ENCODE measurements around the gene RASL10B.

RASL10B gene

GRCh38 chr17:35740997-35741931 is 9.8 kb downstream of the RASL10B start:
- TF ChIP-seq BHLHE40 (IDR thresholded peaks at IDR 0.05; ENCODE audit: borderline replicate concordance) (no peak), NFRKB (IDR thresholded peaks at IDR 0.05) (no peak), L3MBTL2 (conservative IDR thresholded peaks at IDR 0.05) (no peak), LEF1 (IDR thresholded peaks at IDR 0.05; ENCODE audit: borderline replicate concordance) (no peak), FOXA1 (IDR thresholded peaks at IDR 0.05) (no peak), SUZ12 (IDR thresholded peaks at IDR 0.05) (no peak), SP1 (IDR thresholded peaks at IDR 0.05) (no peak), ARNT (IDR thresholded peaks at IDR 0.05) (no peak), TARDBP (IDR thresholded peaks at IDR 0.05) (no peak), FOXM1 (IDR thresholded peaks at IDR 0.05; ENCODE audit: borderline replicate concordance) (no peak), FOXK2 (IDR thresholded peaks at IDR 0.05) (no peak), ELF4 (IDR thresholded peaks at IDR 0.05) (no peak)
- POLR2A ChIA-PET, result no interaction called here
- CTCF ChIA-PET, result no interaction called here
- no peak for DNase-seq (ENCODE audit: extremely low spot score)

- POLR2A ChIA-PET, result no interaction called here
- CTCF ChIA-PET, result no interaction called here
- no peak for DNase-seq (ENCODE audit: extremely low spot score)
- no peak for TF ChIP-seq TARDBP (IDR thresholded peaks at IDR 0.05)
- no peak for TF ChIP-seq L3MBTL2 (conservative IDR thresholded peaks at IDR 0.05)
- no peak for TF ChIP-seq FOXK2 (IDR thresholded peaks at IDR 0.05)
- no peak for TF ChIP-seq ARNT (IDR thresholded peaks at IDR 0.05)
- TF ChIP-seq FOXM1 (IDR thresholded peaks at IDR 0.05; ENCODE audit: borderline replicate concordance), result no peak
Observed at GRCh38 chr17:35742496-35742895, 11.1 kb downstream of the RASL10B start.

DNA sequence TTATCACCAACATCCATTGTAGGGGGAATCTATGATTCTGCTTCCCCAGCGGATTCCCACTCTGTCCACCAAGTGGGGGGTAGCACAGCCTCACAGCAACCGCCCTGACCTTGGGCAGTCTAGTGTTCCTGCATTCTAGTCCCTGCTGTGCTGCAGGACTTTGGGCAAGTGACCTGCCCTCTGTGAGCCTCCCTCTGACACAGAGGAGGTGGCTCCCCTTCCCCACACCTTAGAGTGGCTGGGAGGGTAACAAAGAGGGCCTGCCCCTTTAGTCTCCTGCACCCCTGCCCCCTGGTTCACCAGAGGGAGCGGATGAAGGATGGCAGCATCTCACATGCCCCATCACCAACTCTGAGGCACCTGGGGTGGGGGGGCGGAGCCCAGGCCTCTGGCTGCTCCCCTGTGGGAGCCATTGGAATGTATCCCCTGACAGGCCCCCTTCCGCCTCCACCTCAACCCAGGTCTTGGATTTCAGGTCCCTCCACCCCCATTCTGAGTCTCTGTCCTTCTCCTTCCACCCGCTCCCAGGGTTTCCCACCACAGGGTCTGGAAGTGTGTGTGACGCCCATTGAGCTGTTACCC is 11.5 kb downstream of the RASL10B start:
- TF ChIP-seq LEF1 (IDR thresholded peaks at IDR 0.05; ENCODE audit: borderline replicate concordance) (no peak), ZNF384 (IDR thresholded peaks at IDR 0.05) (no peak), L3MBTL2 (conservative IDR thresholded peaks at IDR 0.05) (no peak), CTBP1 (IDR thresholded peaks at IDR 0.05; ENCODE audit: borderline replicate concordance) (no peak), BHLHE40 (IDR thresholded peaks at IDR 0.05; ENCODE audit: borderline replicate concordance) (no peak), ARNT (IDR thresholded peaks at IDR 0.05) (no peak), FOXA1 (IDR thresholded peaks at IDR 0.05) (no peak), NFRKB (IDR thresholded peaks at IDR 0.05) (no peak), PKNOX1 (IDR thresholded peaks at IDR 0.05) (no peak), TARDBP (IDR thresholded peaks at IDR 0.05) (no peak), SUZ12 (IDR thresholded peaks at IDR 0.05) (no peak), SP1 (IDR thresholded peaks at IDR 0.05) (no peak), FOXK2 (IDR thresholded peaks at IDR 0.05) (no peak), FOXM1 (IDR thresholded peaks at IDR 0.05; ENCODE audit: borderline replicate concordance) (no peak), HDGF (IDR thresholded peaks at IDR 0.05; ENCODE audit: borderline replicate concordance) (no peak), ELF4 (IDR thresholded peaks at IDR 0.05) (no peak)
- ChIA-PET CTCF (interaction anchor here (2.1 to 2.2 kb wide), 2 partner anchors 21 to 130 kb away, joined by 7 to 9 read pairs; no protein-coding TSS in a partner anchor), POLR2A (no interaction called here)
- no peak for DNase-seq (ENCODE audit: extremely low spot score)

- CTCF ChIA-PET, result interaction anchor here (2.1 to 2.2 kb wide), 2 partner anchors 20 to 131 kb away, joined by 7 to 9 read pairs; no protein-coding TSS in a partner anchor
- TF ChIP-seq BHLHE40 (IDR thresholded peaks at IDR 0.05; ENCODE audit: borderline replicate concordance) (no peak), L3MBTL2 (conservative IDR thresholded peaks at IDR 0.05) (no peak), ELF4 (IDR thresholded peaks at IDR 0.05) (no peak), FOXK2 (IDR thresholded peaks at IDR 0.05) (no peak), NFRKB (IDR thresholded peaks at IDR 0.05) (no peak), HDGF (IDR thresholded peaks at IDR 0.05; ENCODE audit: borderline replicate concordance) (no peak), TARDBP (IDR thresholded peaks at IDR 0.05) (no peak), CTBP1 (IDR thresholded peaks at IDR 0.05; ENCODE audit: borderline replicate concordance) (no peak), FOXM1 (IDR thresholded peaks at IDR 0.05; ENCODE audit: borderline replicate concordance) (no peak)
- no peak for DNase-seq (ENCODE audit: extremely low spot score)
- POLR2A ChIA-PET, result no interaction called here
Observed at GRCh38 chr17:35743626-35744328, 12.3 kb downstream of the RASL10B start.

- CTCF ChIA-PET, result interaction anchor here (2.1 to 2.2 kb wide), 2 partner anchors 19 to 132 kb away, joined by 7 to 9 read pairs; no protein-coding TSS in a partner anchor
- POLR2A ChIA-PET, result interaction anchor here (1.7 kb wide), 1 partner anchor 13 kb away, joined by 4 read pairs; the partner anchor contains the start of gene RASL10B
- TF ChIP-seq LEF1 (IDR thresholded peaks at IDR 0.05; ENCODE audit: borderline replicate concordance), result no peak
- no peak for TF ChIP-seq FOXK2 (IDR thresholded peaks at IDR 0.05)
- no peak for TF ChIP-seq HDGF (IDR thresholded peaks at IDR 0.05; ENCODE audit: borderline replicate concordance)
- TF ChIP-seq ELF4 (IDR thresholded peaks at IDR 0.05), result no peak
- TF ChIP-seq CTBP1 (IDR thresholded peaks at IDR 0.05; ENCODE audit: borderline replicate concordance), result no peak
- TF ChIP-seq SUZ12 (IDR thresholded peaks at IDR 0.05), result no peak
- no peak for TF ChIP-seq TARDBP (IDR thresholded peaks at IDR 0.05)
- no peak for TF ChIP-seq BHLHE40 (IDR thresholded peaks at IDR 0.05; ENCODE audit: borderline replicate concordance)
- TF ChIP-seq L3MBTL2 (conservative IDR thresholded peaks at IDR 0.05), result no peak
- no peak for TF ChIP-seq ARNT (IDR thresholded peaks at IDR 0.05)
- no peak for TF ChIP-seq SP1 (IDR thresholded peaks at IDR 0.05)
- no peak for TF ChIP-seq ZNF384 (IDR thresholded peaks at IDR 0.05)
- TF ChIP-seq NFRKB (IDR thresholded peaks at IDR 0.05), result no peak
- no peak for DNase-seq (ENCODE audit: extremely low spot score)
Observed at GRCh38 chr17:35744830-35745229, 13.4 kb downstream of the RASL10B start.

DNA sequence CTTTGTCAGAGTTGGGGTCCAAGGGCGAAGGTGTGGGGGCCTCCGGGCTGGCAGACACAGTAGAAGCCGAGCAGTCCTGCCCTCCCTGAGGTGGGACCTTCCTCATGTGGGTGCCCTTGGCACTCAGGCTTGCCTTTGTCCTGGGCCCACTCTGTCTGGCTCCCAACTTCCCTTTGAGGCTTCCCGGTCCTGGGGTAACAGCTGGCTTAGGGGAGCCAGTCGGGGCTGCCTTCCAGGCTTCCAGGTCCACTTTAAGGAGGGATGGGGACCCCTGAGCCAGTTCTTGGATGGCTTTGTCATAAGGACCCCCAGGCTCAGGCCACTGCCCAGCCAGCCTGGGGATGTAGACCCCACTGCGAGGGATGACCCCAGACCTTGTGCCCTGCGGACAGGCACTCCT is 13.8 kb downstream of the RASL10B start:
- POLR2A ChIA-PET, result interaction anchor here (0.7 to 1.7 kb wide), 2 partner anchors 14 to 40 kb away, joined by 4 read pairs; partner anchors contain the start of gene RASL10B
- CTCF ChIA-PET, result interaction anchor here (0.6 to 2.2 kb wide), 4 partner anchors 19 to 132 kb away, joined by 4 to 9 read pairs (median 6); no protein-coding TSS in a partner anchor
- no peak for DNase-seq (ENCODE audit: extremely low spot score)
- TF ChIP-seq ARNT (IDR thresholded peaks at IDR 0.05), result no peak
- no peak for TF ChIP-seq L3MBTL2 (conservative IDR thresholded peaks at IDR 0.05)
- no peak for TF ChIP-seq SP1 (IDR thresholded peaks at IDR 0.05)
- TF ChIP-seq ZNF384 (IDR thresholded peaks at IDR 0.05), result no peak
- no peak for TF ChIP-seq LEF1 (IDR thresholded peaks at IDR 0.05; ENCODE audit: borderline replicate concordance)
- TF ChIP-seq BHLHE40 (IDR thresholded peaks at IDR 0.05; ENCODE audit: borderline replicate concordance), result no peak
- no peak for TF ChIP-seq FOXM1 (IDR thresholded peaks at IDR 0.05; ENCODE audit: borderline replicate concordance)
